Ascending aorta (tissue), 2 donors: ENCODE data around the gene RAB4B. TPM values are rescaled to one million over a fixed set of nuclear protein-coding genes. Genes with fewer than 3 reads are reported as not detected.

Experiments used
- DNase-seq, 2 donors: peaks; one replicate each; pipeline ENCODE4 v3.0.0-alpha.2; 2019; ENCODE audit warnings: low spot score in 2 of 2
- H3K27ac ChIP-seq, 2 donors: fragments of 200-600 bp; sonication (generic); one replicate each; pipeline ENCODE4 v1.5.1; 2016 to 2017; ENCODE audit warnings: mild to moderate bottlenecking in 1 of 2
- H3K27me3 ChIP-seq: fragments of 200-600 bp; sonication (generic); one replicate; pipeline ENCODE4 v1.5.1; 2017
- H3K36me3 ChIP-seq, 2 donors: fragments of 200-600 bp; sonication (generic); one replicate each; pipeline ENCODE4 v1.5.1; 2016
- H3K4me1 ChIP-seq, 2 donors: fragments of 200-600 bp; sonication (generic); one replicate each; pipeline ENCODE4 v1.5.1; 2016 to 2017; ENCODE audit warnings: mild to moderate bottlenecking in 1 of 2
- H3K4me3 ChIP-seq, 2 donors: fragments of 200-600 bp; sonication (generic); one replicate each; pipeline ENCODE4 v1.5.1; 2016 to 2017; ENCODE audit warnings: mild to moderate bottlenecking in 1 of 2
- H3K9me3 ChIP-seq, 2 donors: fragments of 200-600 bp; sonication (generic); one replicate each; pipeline ENCODE4 v1.5.1; 2016
- CTCF ChIP-seq, 3 experiments: fragments of 200-600 bp in 2 of 3; fragments of 450-650 bp in 1 of 3; sonication (generic) in 2 of 3; IDR thresholded peaks; one replicate each; pipeline ENCODE4 v1.5.1; 2016 to 2019; ENCODE audit warnings: antibody characterized with exemption in 3 of 3, mild to moderate bottlenecking in 1 of 3, moderate library complexity in 1 of 3
- intact Hi-C: fragments of 100-400 bp; cut with DNase I; formaldehyde crosslinking; loops from one replicate; pipeline ENCODE4 v1.15.1; 2023
- total RNA-seq: library from RNA; depleted of rRNA; stranded (reverse); fragments of >200 nt; gene quantifications from one replicate; pipeline ENCODE4 v1.1.0, GENCODE V29; 2016

RAB4B gene
- total RNA-seq, 1 donor from 2014 or later = 56.8 TPM

- H3K27me3 ChIP-seq = no peaks in the 10 kb centered on the region
- no peak for TF ChIP-seq CTCF (IDR thresholded peaks at IDR 0.05)
- peak overlapping the region; percentile 77 to 90 for H3K27ac ChIP-seq
- DNase-seq = no peak
- peak overlapping the region in 1 of 2 donors; percentile 99 for H3K4me3 ChIP-seq
- peaks cover 40 to 61% of the 10 kb centered on the region in 2 donors for H3K4me1 ChIP-seq
- intact Hi-C loops = no loop called here
- H3K36me3 ChIP-seq = peaks cover 21 to 40% of the 10 kb centered on the region in 2 donors
- no peaks in the 10 kb centered on the region for H3K9me3 ChIP-seq
Observed at GRCh38 chr19:40803857-40804782, 26.1 kb downstream of the RAB4B start.

- Histone ChIP-seq H3K4me1 (peaks cover 40 to 63% of the 10 kb centered on the region in 2 donors), H3K36me3 (peaks cover 21 to 40% of the 10 kb centered on the region in 2 donors), H3K9me3 (no peaks in the 10 kb centered on the region), H3K27ac (peak overlapping the region; percentile 53 to 90), H3K4me3 (no peak overlapping the region), H3K27me3 (no peaks in the 10 kb centered on the region)
- no peak for DNase-seq
- intact Hi-C loops = no loop called here
- no peak for TF ChIP-seq CTCF (IDR thresholded peaks at IDR 0.05)
Observed at GRCh38 chr19:40804783-40805242, 26.8 kb downstream of the RAB4B start.

GRCh38 chr19:40805258-40805868, 27.3 kb downstream of the RAB4B start:
- peaks cover 38 to 63% of the 10 kb centered on the region in 2 donors for H3K4me1 ChIP-seq
- peaks cover 20 to 39% of the 10 kb centered on the region in 2 donors for H3K36me3 ChIP-seq
- no peaks in the 10 kb centered on the region for H3K9me3 ChIP-seq
- intact Hi-C loops = no loop called here
- no peaks in the 10 kb centered on the region for H3K27me3 ChIP-seq
- H3K27ac ChIP-seq = peak overlapping the region; percentile 53 to 90
- H3K4me3 ChIP-seq = no peak overlapping the region
- no peak for DNase-seq
- TF ChIP-seq CTCF (IDR thresholded peaks at IDR 0.05) = no peak

- peaks cover 28 to 56% of the 10 kb centered on the region in 2 donors for H3K4me1 ChIP-seq
- intact Hi-C loops = no loop called here
Observed at GRCh38 chr19:40806423-40807146, 28.5 kb downstream of the RAB4B start.

More at GRCh38 chr19:40806423-40807146, 28.5 kb downstream of the RAB4B start:
- peak overlapping the region; percentile 53 to 90 for H3K27ac ChIP-seq
- no peaks in the 10 kb centered on the region for H3K9me3 ChIP-seq
- TF ChIP-seq CTCF (IDR thresholded peaks at IDR 0.05) = peak; percentile 74 to 79 (median 74)
- peak; percentile 50 to 91 for DNase-seq
- H3K36me3 ChIP-seq = peaks cover 12 to 28% of the 10 kb centered on the region in 2 donors
- H3K4me3 ChIP-seq = no peak overlapping the region
- no peaks in the 10 kb centered on the region for H3K27me3 ChIP-seq
